Mesothelial cell of epicardium (in vitro differentiated cells): Measurements from ENCODE around the gene MPO. TPM values are rescaled to one million over a fixed set of nuclear protein-coding genes. Genes with fewer than 3 reads are reported as not detected.

Source experiments
- DNase-seq, 2 experiments: peaks; one replicate each; pipeline ENCODE4 v3.0.0; 2021; ENCODE audit warnings: low spot score in 2 of 2; ENCODE audit not compliant: unreplicated experiment in 2 of 2
- H3K27ac Mint-ChIP-seq: 2 replicates; pipeline ENCODE4 v1.8.0; 2021; ENCODE audit warnings: mixed read lengths
- H3K27me3 Mint-ChIP-seq: 2 replicates; pipeline ENCODE4 v1.8.0; 2021; ENCODE audit warnings: low read depth, mixed read lengths
- H3K36me3 Mint-ChIP-seq: 2 replicates; pipeline ENCODE4 v1.8.0; 2021; ENCODE audit warnings: mixed read lengths
- H3K4me1 Mint-ChIP-seq: 2 replicates; pipeline ENCODE4 v1.8.0; 2021; ENCODE audit warnings: mixed read lengths
- H3K4me3 Mint-ChIP-seq: 2 replicates; pipeline ENCODE4 v1.8.0; 2021; ENCODE audit warnings: mild to moderate bottlenecking, moderate library complexity, mixed read lengths
- H3K9me3 Mint-ChIP-seq: 2 replicates; pipeline ENCODE4 v1.8.0; 2021; ENCODE audit warnings: mixed read lengths
- total RNA-seq: library from RNA; stranded (reverse); gene quantifications from 3 replicates; pipeline ENCODE4 v1.2.1, GENCODE V29; 2021
- TF ChIP-seq, protein P1 (sequence below): fragments of 200-600 bp; sonication (generic); IDR thresholded peaks from one replicate; pipeline ENCODE4 v1.5.0; 2021; ENCODE audit warnings: antibody characterized with exemption; ENCODE audit not compliant: unreplicated experiment

MPO gene
- total RNA-seq, 1 donor from 2014 or later = not detected

GRCh38 chr17:58300336-58300735 lies 19.6 kb upstream of the MPO start:
- no peak overlapping the region for H3K27ac Mint-ChIP-seq
- DNase-seq = peak in 1 of 2 experiments; percentile 17
- peaks cover 18% of the 10 kb centered on the region for H3K27me3 Mint-ChIP-seq

GRCh38 chr17:58294034-58294433 lies 13.3 kb upstream of the MPO start:
- H3K9me3 Mint-ChIP-seq = peaks cover 12% of the 10 kb centered on the region
- no peak for DNase-seq
- H3K27me3 Mint-ChIP-seq = peaks cover 43% of the 10 kb centered on the region
- H3K27ac Mint-ChIP-seq = no peak overlapping the region
- peaks cover 5% of the 10 kb centered on the region for H3K4me1 Mint-ChIP-seq
- H3K36me3 Mint-ChIP-seq = no peaks in the 10 kb centered on the region
- H3K4me3 Mint-ChIP-seq = no peak overlapping the region
- TF ChIP-seq, protein P1, sequence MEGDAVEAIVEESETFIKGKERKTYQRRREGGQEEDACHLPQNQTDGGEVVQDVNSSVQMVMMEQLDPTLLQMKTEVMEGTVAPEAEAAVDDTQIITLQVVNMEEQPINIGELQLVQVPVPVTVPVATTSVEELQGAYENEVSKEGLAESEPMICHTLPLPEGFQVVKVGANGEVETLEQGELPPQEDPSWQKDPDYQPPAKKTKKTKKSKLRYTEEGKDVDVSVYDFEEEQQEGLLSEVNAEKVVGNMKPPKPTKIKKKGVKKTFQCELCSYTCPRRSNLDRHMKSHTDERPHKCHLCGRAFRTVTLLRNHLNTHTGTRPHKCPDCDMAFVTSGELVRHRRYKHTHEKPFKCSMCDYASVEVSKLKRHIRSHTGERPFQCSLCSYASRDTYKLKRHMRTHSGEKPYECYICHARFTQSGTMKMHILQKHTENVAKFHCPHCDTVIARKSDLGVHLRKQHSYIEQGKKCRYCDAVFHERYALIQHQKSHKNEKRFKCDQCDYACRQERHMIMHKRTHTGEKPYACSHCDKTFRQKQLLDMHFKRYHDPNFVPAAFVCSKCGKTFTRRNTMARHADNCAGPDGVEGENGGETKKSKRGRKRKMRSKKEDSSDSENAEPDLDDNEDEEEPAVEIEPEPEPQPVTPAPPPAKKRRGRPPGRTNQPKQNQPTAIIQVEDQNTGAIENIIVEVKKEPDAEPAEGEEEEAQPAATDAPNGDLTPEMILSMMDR = no peak

More at GRCh38 chr17:58300336-58300735, 19.6 kb upstream of the MPO start:
- H3K36me3 Mint-ChIP-seq = no peaks in the 10 kb centered on the region
- peaks cover 16% of the 10 kb centered on the region for H3K9me3 Mint-ChIP-seq
- TF ChIP-seq, protein P1 = no peak
- H3K4me3 Mint-ChIP-seq = no peak overlapping the region
- no peaks in the 10 kb centered on the region for H3K4me1 Mint-ChIP-seq

DNA sequence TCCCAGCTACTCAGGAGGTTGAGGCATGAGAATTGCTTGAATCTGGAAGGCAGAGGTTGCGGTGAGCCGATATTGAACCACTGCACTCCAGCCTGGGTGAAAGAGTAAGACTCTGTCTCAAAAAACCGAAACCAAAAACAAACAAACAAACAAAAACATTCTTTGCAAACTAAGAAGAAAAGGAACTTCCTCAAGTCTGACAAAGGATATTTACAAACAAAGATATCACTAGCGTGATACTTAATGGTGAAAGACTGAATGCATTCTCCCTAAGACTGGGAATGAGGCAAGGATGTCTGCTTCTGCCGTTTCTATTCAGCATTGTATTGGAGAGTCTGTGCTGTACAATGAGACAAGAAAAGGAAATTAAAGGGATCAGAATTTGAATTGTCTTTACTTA lies 10.5 kb upstream of the MPO start:
- H3K27me3 Mint-ChIP-seq = peaks cover 33% of the 10 kb centered on the region
- no peak overlapping the region for H3K27ac Mint-ChIP-seq
- TF ChIP-seq, protein P1 = no peak
- H3K4me3 Mint-ChIP-seq = no peak overlapping the region
- DNase-seq = no peak
- H3K9me3 Mint-ChIP-seq = no peaks in the 10 kb centered on the region
- H3K36me3 Mint-ChIP-seq = no peaks in the 10 kb centered on the region
- H3K4me1 Mint-ChIP-seq = peaks cover 5% of the 10 kb centered on the region

- Mint-ChIP-seq H3K27ac (no peak overlapping the region), H3K9me3 (no peaks in the 10 kb centered on the region), H3K36me3 (no peaks in the 10 kb centered on the region), H3K4me1 (peaks cover 5% of the 10 kb centered on the region), H3K27me3 (peaks cover 33% of the 10 kb centered on the region), H3K4me3 (no peak overlapping the region)
- TF ChIP-seq, protein P1 = no peak
- DNase-seq = peak in 1 of 2 experiments; percentile 37
Observed at GRCh38 chr17:58289869-58290268, 9.1 kb upstream of the MPO start.

- Mint-ChIP-seq H3K36me3 (no peaks in the 10 kb centered on the region), H3K4me1 (peaks cover 5% of the 10 kb centered on the region), H3K27me3 (peaks cover 20% of the 10 kb centered on the region), H3K4me3 (no peak overlapping the region), H3K27ac (no peak overlapping the region), H3K9me3 (no peaks in the 10 kb centered on the region)
- TF ChIP-seq, protein P1 = no peak
- no peak for DNase-seq
Observed at GRCh38 chr17:58285422-58285810, 4.7 kb upstream of the MPO start.
